HepG2 (cell line): ENCODE measurements around the gene KAT14. TPM values are rescaled to one million over a fixed set of nuclear protein-coding genes. Genes with fewer than 3 reads are reported as not detected.
A peak's percentile ranks its signal among the peaks of the same experiment; 100 is the strongest.

Source experiments
- ATRX ChIP-seq: sonication (generic); formaldehyde crosslinking; IDR thresholded peaks from 2 replicates; pipeline ENCODE4 v1.4.0; 2020; ENCODE audit warnings: missing genetic modification reagents, borderline replicate concordance
- CENPT ChIP-seq: sonication (generic); formaldehyde crosslinking; IDR thresholded peaks from 2 replicates; pipeline ENCODE4 v1.8.0; 2022; ENCODE audit warnings: low read depth, mild to moderate bottlenecking, moderate library complexity, missing genetic modification reagents
- DR1 ChIP-seq: sonication (generic); formaldehyde crosslinking; IDR thresholded peaks from 2 replicates; pipeline ENCODE4 v1.8.0; 2021; ENCODE audit warnings: mild to moderate bottlenecking, missing genetic modification reagents, inconsistent platforms
- FOXK2 ChIP-seq: fragments of 450-650 bp; IDR thresholded peaks from 2 replicates; pipeline ENCODE4 v1.6.1; 2016
- GATA4 ChIP-seq: sonication (generic); IDR thresholded peaks from 2 replicates; pipeline ENCODE4 v1.6.1; 2016; ENCODE audit warnings: antibody characterized with exemption, low read depth, borderline replicate concordance
- MBNL3 ChIP-seq: fragments of 250-450 bp; sonication (Bioruptor Pico); conservative IDR thresholded peaks from 2 replicates; pipeline ENCODE4 v1.8.0; 2022; ENCODE audit warnings: mild to moderate bottlenecking, inconsistent platforms
- NCOR1 ChIP-seq: fragments of 200-600 bp; sonication (generic); IDR thresholded peaks from 2 replicates; pipeline ENCODE4 v1.7.0; 2017; ENCODE audit warnings: antibody characterized with exemption, low read length, borderline replicate concordance
- PTBP1 ChIP-seq: fragments of 200-400 bp; formaldehyde crosslinking; IDR thresholded peaks from 2 replicates; pipeline ENCODE4 v1.6.1; 2018; ENCODE audit warnings: low read length, low read depth; ENCODE audit not compliant: poor library complexity, severe bottlenecking
- REPIN1 ChIP-seq: sonication (generic); formaldehyde crosslinking; IDR thresholded peaks from 2 replicates; pipeline ENCODE4 v1.8.0; 2022; ENCODE audit warnings: missing genetic modification reagents, low read depth, mild to moderate bottlenecking, borderline replicate concordance
- RFXAP ChIP-seq: sonication (generic); formaldehyde crosslinking; IDR thresholded peaks from 2 replicates; pipeline ENCODE4 v1.4.0; 2020; ENCODE audit warnings: missing genetic modification reagents, borderline replicate concordance
- SMARCC2 ChIP-seq: fragments of 450-650 bp; IDR thresholded peaks from 2 replicates; pipeline ENCODE4 v1.6.1; 2017; ENCODE audit warnings: antibody characterized with exemption, mild to moderate bottlenecking
- WIZ ChIP-seq: sonication (generic); formaldehyde crosslinking; IDR thresholded peaks from 2 replicates; pipeline ENCODE4 v1.5.1; 2020; ENCODE audit warnings: mild to moderate bottlenecking, missing genetic modification reagents
- ZBTB20 ChIP-seq: sonication (generic); formaldehyde crosslinking; IDR thresholded peaks from 2 replicates; pipeline ENCODE4 v1.8.1; 2023; ENCODE audit warnings: missing genetic modification reagents, low read depth, mild to moderate bottlenecking, borderline replicate concordance
- ZFP36L2 ChIP-seq: sonication (generic); formaldehyde crosslinking; IDR thresholded peaks from 2 replicates; pipeline ENCODE4 v1.4.0; 2020; ENCODE audit warnings: missing genetic modification reagents
- ZFYVE20 ChIP-seq: sonication (generic); formaldehyde crosslinking; IDR thresholded peaks from 2 replicates; pipeline ENCODE4 v1.8.0; 2023; ENCODE audit warnings: low read depth, mild to moderate bottlenecking, moderate library complexity, missing genetic modification reagents, borderline replicate concordance
- ZNF10 ChIP-seq: sonication (generic); formaldehyde crosslinking; IDR thresholded peaks from 2 replicates; pipeline ENCODE4 v1.4.0; 2020; ENCODE audit warnings: mild to moderate bottlenecking, low read depth, missing genetic modification reagents, borderline replicate concordance
- ZNF274 ChIP-seq: sonication (generic); formaldehyde crosslinking; IDR thresholded peaks from 2 replicates; pipeline ENCODE4 v1.5.1; 2020; ENCODE audit warnings: mild to moderate bottlenecking, missing genetic modification reagents
- ZNF34 ChIP-seq: sonication (generic); formaldehyde crosslinking; IDR thresholded peaks from 2 replicates; pipeline ENCODE4 v1.4.0; 2020; ENCODE audit warnings: mild to moderate bottlenecking, missing genetic modification reagents, borderline replicate concordance
- ZNF343 ChIP-seq: sonication (generic); formaldehyde crosslinking; IDR thresholded peaks from 2 replicates; pipeline ENCODE4 v1.4.0; 2020; ENCODE audit warnings: mild to moderate bottlenecking, missing genetic modification reagents
- ZNF678 ChIP-seq: sonication (generic); formaldehyde crosslinking; IDR thresholded peaks from 2 replicates; pipeline ENCODE4 v1.4.0; 2020; ENCODE audit warnings: mild to moderate bottlenecking, missing genetic modification reagents
- ZNF792 ChIP-seq: IDR thresholded peaks from 2 replicates; pipeline ENCODE4 v1.6.1; 2016
- ZNF816 ChIP-seq: sonication (generic); formaldehyde crosslinking; IDR thresholded peaks from 2 replicates; pipeline ENCODE4 v1.8.0; 2022; ENCODE audit warnings: missing genetic modification reagents, mild to moderate bottlenecking, borderline replicate concordance
- polyA plus RNA-seq, 8 experiments: library from polyadenylated mRNA; depleted of rRNA in 3 of 8; stranded (reverse) in 7 of 8; unstranded in 1 of 8; fragments of >200 nt; fragmentation: Illumina TruSeq in 4 of 8; extraction: Trizol in 4 of 8; gene quantifications; 2 replicates each; pipeline versions ENCODE4 v1.2.1 to v1.2.3, GENCODE V29; 2011 to 2016; ENCODE audit warnings: low read depth in 4 of 8, missing spikeins in 1 of 8, mixed read lengths in 1 of 8; ENCODE audit not compliant: insufficient read depth in 1 of 8
- total RNA-seq, 5 experiments: library from RNA; depleted of rRNA; stranded (reverse); fragments of >200 nt; fragmentation: Illumina TruSeq; extraction: Trizol; gene quantifications; 2 replicates each; pipeline ENCODE4 v1.2.3, GENCODE V29; 2016; ENCODE audit warnings: low read depth in 1 of 5
- TF ChIP-seq, protein P1 (sequence below): sonication (generic); formaldehyde crosslinking; IDR thresholded peaks from 2 replicates; pipeline ENCODE4 v1.4.0; 2020; ENCODE audit warnings: mild to moderate bottlenecking, low read depth, missing genetic modification reagents
- TF ChIP-seq, protein P2 (sequence below): sonication (generic); formaldehyde crosslinking; IDR thresholded peaks from 2 replicates; pipeline ENCODE4 v1.5.0; 2020; ENCODE audit warnings: mild to moderate bottlenecking, low read depth, missing genetic modification reagents, borderline replicate concordance
- TF ChIP-seq, protein P3 (sequence below): sonication (generic); formaldehyde crosslinking; IDR thresholded peaks from 2 replicates; pipeline ENCODE4 v1.5.1; 2020; ENCODE audit warnings: missing genetic modification reagents, mild to moderate bottlenecking, borderline replicate concordance
- TF ChIP-seq, protein P4 (sequence below): sonication (generic); formaldehyde crosslinking; IDR thresholded peaks from 2 replicates; pipeline ENCODE4 v1.5.0; 2020; ENCODE audit warnings: missing genetic modification reagents

The KAT14 gene
- total and polyA plus RNA-seq, 2 of the 13 experiments (the other 11 are each of a cell fraction or from before 2014, with no cell fraction given): 5.1 to 15.1 TPM

DNA sequence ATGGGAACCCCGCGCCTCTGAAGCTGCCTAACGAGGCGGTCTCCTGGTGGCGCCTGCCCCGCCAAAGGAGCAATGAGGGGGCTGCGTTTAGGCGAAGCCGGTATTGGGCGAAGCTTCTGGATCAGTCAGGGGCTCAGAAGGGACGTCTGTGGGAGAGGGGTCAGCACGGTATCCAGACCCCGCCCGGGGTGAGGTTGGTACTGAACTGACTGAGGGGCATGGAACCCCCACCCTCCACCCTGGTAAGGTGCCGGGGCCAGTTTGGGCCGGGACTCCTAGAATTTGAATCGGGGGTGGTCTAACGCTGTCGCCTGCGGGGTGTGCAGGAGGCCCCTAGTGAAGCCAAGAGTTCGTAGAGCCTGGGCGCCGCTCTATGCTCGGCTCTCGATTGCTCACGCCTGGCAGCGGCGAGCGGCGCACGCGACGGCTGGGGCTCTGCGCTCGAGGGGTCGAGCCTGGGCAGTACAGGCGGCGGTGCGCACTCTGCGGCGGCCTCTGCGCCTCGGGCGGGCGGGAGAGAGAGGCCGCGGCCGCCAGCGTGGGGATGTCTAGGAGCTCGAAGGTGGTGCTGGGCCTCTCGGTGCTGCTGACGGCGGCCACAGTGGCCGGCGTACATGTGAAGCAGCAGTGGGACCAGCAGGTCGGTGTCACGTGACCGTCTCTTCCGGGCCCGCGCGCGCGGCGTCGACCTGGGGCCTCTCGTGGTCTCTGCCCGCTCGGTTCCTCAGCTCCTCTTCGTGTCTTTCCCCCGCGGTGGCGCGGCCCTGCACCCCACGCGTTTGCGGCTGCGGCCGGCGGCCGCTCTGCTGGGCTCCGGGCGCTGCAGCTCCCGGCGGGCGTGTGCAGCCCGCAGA lies at the start of gene KAT14, which contains the start of gene PET117 (continued):
- TF ChIP-seq, protein P1, sequence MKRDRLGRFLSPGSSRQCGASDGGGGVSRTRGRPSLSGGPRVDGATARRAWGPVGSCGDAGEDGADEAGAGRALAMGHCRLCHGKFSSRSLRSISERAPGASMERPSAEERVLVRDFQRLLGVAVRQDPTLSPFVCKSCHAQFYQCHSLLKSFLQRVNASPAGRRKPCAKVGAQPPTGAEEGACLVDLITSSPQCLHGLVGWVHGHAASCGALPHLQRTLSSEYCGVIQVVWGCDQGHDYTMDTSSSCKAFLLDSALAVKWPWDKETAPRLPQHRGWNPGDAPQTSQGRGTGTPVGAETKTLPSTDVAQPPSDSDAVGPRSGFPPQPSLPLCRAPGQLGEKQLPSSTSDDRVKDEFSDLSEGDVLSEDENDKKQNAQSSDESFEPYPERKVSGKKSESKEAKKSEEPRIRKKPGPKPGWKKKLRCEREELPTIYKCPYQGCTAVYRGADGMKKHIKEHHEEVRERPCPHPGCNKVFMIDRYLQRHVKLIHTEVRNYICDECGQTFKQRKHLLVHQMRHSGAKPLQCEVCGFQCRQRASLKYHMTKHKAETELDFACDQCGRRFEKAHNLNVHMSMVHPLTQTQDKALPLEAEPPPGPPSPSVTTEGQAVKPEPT (CRISPR knock-in tag): peak; percentile 95
- peak; percentile 28; the same call in 1 of the 2 replicates for TF ChIP-seq GATA4
- TF ChIP-seq ZBTB20: peak; percentile 91
- TF ChIP-seq ZNF274 (CRISPR knock-in tag): peak; percentile 97
- TF ChIP-seq, protein P2, sequence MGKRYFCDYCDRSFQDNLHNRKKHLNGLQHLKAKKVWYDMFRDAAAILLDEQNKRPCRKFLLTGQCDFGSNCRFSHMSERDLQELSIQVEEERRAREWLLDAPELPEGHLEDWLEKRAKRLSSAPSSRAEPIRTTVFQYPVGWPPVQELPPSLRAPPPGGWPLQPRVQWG: no peak
- peak; percentile 98 for TF ChIP-seq RFXAP (CRISPR knock-in tag)
- TF ChIP-seq CENPT (CRISPR knock-in tag): peak; percentile 96
- peak; percentile 97 for TF ChIP-seq ZFYVE20
- peak; percentile 99 for TF ChIP-seq ZNF343
- TF ChIP-seq WIZ (CRISPR knock-in tag): peak; percentile 97
- TF ChIP-seq ZNF10 (CRISPR knock-in tag): no peak
- TF ChIP-seq ZFP36L2 (CRISPR knock-in tag): no peak
- TF ChIP-seq, protein P3, sequence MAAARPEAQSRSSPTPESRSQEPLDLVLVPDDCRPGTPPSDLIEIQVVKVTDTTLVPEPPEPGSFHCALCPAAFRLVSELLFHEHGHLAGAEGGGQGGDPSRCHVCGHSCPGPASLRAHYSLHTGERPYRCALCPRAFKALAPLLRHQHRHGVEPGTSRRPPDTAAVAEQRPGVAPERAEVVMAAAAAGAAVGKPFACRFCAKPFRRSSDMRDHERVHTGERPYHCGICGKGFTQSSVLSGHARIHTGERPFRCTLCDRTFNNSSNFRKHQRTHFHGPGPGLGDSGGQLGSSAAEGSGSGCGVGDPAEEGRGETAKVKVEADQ (CRISPR knock-in tag): peak; percentile 99
- TF ChIP-seq MBNL3: no peak
- TF ChIP-seq ATRX (CRISPR knock-in tag): no peak
- 0 out of 2 replicates have a peak, but pooled peaks have one; percentile 12 for TF ChIP-seq FOXK2
- peak; percentile 23 for TF ChIP-seq PTBP1
- TF ChIP-seq, protein P4, sequence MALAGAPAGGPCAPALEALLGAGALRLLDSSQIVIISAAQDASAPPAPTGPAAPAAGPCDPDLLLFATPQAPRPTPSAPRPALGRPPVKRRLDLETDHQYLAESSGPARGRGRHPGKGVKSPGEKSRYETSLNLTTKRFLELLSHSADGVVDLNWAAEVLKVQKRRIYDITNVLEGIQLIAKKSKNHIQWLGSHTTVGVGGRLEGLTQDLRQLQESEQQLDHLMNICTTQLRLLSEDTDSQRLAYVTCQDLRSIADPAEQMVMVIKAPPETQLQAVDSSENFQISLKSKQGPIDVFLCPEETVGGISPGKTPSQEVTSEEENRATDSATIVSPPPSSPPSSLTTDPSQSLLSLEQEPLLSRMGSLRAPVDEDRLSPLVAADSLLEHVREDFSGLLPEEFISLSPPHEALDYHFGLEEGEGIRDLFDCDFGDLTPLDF (CRISPR knock-in tag): peak; percentile 97
- TF ChIP-seq ZNF816: peak; percentile 93; the same call in 1 of the 2 replicates
- TF ChIP-seq SMARCC2: no peak
- peak; percentile 96; the same call in 1 of the 2 replicates for TF ChIP-seq ZNF678
- TF ChIP-seq ZNF792 (CRISPR knock-in tag): peak; percentile 94; the same call in 1 of the 2 replicates
- TF ChIP-seq ZNF34: peak; percentile 62; the same call in 1 of the 2 replicates
- TF ChIP-seq NCOR1: peak; percentile 35; the same call in 1 of the 2 replicates
- TF ChIP-seq REPIN1 (CRISPR knock-in tag): peak; percentile 97
- peak; percentile 96 for TF ChIP-seq DR1
